ENCODE data around the gene ADCY4.

The ADCY4 gene

GRCh38 chr14:24369907-24370687, 35.2 kb upstream of the ADCY4 start:
- Mint-ChIP-seq H3K4me3 (no peak overlapping the region), H3K27me3 (peaks cover 34% of the 10 kb centered on the region), H3K27ac (no peak overlapping the region), H3K9me3 (no peaks in the 10 kb centered on the region), H3K36me3 (ENCODE audit: low read depth) (no peaks in the 10 kb centered on the region), H3K4me1 (ENCODE audit: low read depth) (peaks cover 25% of the 10 kb centered on the region)
- DNase-seq = no peak

- Mint-ChIP-seq H3K9me3 (no peaks in the 10 kb centered on the region), H3K4me1 (ENCODE audit: low read depth) (peaks cover 26% of the 10 kb centered on the region), H3K27me3 (peaks cover 37% of the 10 kb centered on the region), H3K4me3 (no peak overlapping the region), H3K27ac (no peak overlapping the region), H3K36me3 (ENCODE audit: low read depth) (no peaks in the 10 kb centered on the region)
- no peak for DNase-seq
These were observed 34.6 kb upstream of the ADCY4 start for GRCh38 chr14:24369463-24369862.

- Mint-ChIP-seq H3K4me3 (peak overlapping the region; percentile 39), H3K9me3 (no peaks in the 10 kb centered on the region), H3K4me1 (ENCODE audit: low read depth) (peaks cover 26% of the 10 kb centered on the region), H3K27ac (no peak overlapping the region), H3K36me3 (ENCODE audit: low read depth) (no peaks in the 10 kb centered on the region), H3K27me3 (peaks cover 37% of the 10 kb centered on the region)
- peak; percentile 42 for DNase-seq
These were observed 33.8 kb upstream of the ADCY4 start for GRCh38 chr14:24368562-24369252.

DNA sequence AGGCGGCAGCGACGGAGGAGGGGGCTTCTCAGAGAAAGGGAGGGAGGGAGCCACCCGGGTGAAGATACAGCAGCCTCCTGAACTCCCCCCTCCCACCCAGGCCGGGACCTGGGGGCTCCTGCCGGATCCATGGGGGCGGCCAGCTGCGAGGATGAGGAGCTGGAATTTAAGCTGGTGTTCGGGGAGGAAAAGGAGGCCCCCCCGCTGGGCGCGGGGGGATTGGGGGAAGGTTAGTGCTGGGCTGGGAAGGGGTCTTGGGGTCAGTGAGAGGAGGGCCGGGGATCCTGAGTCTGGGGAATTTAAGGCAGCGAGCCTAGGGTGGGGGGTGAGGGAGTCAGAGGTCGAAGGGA, 33.3 kb upstream of the ADCY4 start:
- peaks cover 26% of the 10 kb centered on the region for H3K4me1 Mint-ChIP-seq (ENCODE audit: low read depth)
- H3K9me3 Mint-ChIP-seq = no peaks in the 10 kb centered on the region
- H3K36me3 Mint-ChIP-seq (ENCODE audit: low read depth) = no peaks in the 10 kb centered on the region
- peaks cover 43% of the 10 kb centered on the region for H3K27me3 Mint-ChIP-seq
- no peak for DNase-seq
- no peak overlapping the region for H3K27ac Mint-ChIP-seq
- peak overlapping the region; percentile 39 for H3K4me3 Mint-ChIP-seq

DNA sequence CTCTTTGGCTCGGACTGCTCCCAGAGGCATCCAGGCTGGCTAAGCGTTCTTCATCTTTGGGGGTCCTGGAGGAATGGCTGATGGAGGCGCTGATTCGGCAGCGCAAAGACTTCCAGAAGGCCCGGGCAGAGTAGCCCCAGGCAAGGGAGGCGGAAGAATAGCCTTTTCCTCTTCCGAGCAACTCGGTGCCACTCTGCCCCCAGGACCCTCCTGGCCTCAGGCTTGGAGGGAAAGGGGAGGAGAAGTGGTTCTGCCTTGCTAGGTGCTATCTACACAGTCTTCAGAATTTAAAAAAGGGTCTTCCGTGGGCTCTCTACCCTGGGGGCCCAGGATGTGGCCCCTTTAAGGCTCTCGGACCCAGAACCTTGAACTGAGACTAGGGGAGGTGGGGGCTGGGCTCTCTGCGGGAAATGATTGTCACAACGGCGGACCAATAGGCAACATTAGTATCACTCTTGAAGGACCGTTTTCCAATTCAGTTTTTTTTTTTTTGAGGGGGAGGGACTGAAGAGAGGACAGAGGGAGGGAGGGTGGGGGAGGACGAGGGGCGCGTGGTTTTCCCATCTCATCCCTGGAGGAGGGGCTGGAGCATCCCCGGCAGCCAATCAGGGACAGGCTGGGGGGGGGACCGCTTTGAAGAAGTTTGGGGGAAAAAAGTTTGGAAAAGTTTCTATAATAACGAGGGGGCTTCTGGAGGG, 32.8 kb upstream of the ADCY4 start, which contains the start of gene NFATC4:
Gene NFATC4, plus strand, starts transcription at position 671 of the 698 bp plus-strand sequence. CDS start 157 bp downstream, outside the sequence.
- Mint-ChIP-seq H3K27me3 (peaks cover 46% of the 10 kb centered on the region), H3K4me3 (peak within 1 kb of the TSS; percentile 64), H3K9me3 (no peaks in the 10 kb centered on the region), H3K36me3 (ENCODE audit: low read depth) (no peaks in the 10 kb centered on the region), H3K27ac (peak within 1 kb of the TSS; percentile 18), H3K4me1 (ENCODE audit: low read depth) (peaks cover 26% of the 10 kb centered on the region)
- no peak for DNase-seq

DNA sequence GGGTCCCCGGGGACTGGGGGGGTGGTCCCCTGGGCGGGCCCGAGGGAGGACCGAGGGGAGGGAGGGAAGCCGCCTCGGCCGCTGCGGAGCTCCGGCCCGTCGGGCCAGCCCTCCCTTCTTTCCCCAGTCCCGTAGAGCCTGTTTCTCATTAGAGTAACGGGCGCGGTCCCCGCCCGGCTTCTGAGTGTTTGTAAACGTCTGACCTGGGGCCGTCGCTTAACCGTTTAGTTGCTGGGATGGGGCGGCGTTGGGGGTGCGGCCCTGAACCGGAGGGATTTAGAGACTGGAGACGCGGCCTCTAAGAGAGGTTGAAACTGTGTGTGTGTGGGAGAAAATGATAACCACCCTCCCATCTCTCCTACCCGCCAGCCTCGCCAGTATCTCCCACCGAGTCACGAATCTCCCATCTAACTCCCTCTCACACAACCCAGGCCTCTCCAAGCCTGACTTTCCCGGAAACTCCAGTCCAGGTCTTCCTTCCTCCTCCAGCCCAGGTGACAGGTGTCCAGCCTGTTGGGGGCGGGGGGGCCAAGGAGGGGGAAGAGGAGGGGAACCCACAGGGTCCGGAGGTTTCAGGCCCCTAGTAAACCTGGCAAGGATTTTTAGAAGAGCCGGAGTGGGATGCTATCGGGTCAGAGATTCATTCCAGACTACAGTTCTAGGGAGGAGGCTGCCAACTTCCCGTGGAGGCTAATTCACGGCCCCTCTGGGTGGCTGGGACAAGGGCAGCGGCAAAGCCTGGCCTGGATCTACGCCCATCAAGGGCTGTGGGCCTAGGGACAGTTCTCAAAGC, 32.0 kb upstream of the ADCY4 start:
- peaks cover 46% of the 10 kb centered on the region for H3K27me3 Mint-ChIP-seq
- peaks cover 26% of the 10 kb centered on the region for H3K4me1 Mint-ChIP-seq (ENCODE audit: low read depth)
- DNase-seq = peak; percentile 55
- H3K36me3 Mint-ChIP-seq (ENCODE audit: low read depth) = no peaks in the 10 kb centered on the region
- H3K9me3 Mint-ChIP-seq = no peaks in the 10 kb centered on the region
- peak overlapping the region; percentile 18 for H3K27ac Mint-ChIP-seq
- peak overlapping the region; percentile 64 for H3K4me3 Mint-ChIP-seq

- H3K27ac Mint-ChIP-seq = no peak overlapping the region
- no peak for DNase-seq
- peaks cover 52% of the 10 kb centered on the region for H3K27me3 Mint-ChIP-seq
- no peaks in the 10 kb centered on the region for H3K36me3 Mint-ChIP-seq (ENCODE audit: low read depth)
- H3K4me3 Mint-ChIP-seq = peak overlapping the region; percentile 59
- H3K9me3 Mint-ChIP-seq = no peaks in the 10 kb centered on the region
- peaks cover 26% of the 10 kb centered on the region for H3K4me1 Mint-ChIP-seq (ENCODE audit: low read depth)
These were observed 31.5 kb upstream of the ADCY4 start for GRCh38 chr14:24366413-24366720.

DNA sequence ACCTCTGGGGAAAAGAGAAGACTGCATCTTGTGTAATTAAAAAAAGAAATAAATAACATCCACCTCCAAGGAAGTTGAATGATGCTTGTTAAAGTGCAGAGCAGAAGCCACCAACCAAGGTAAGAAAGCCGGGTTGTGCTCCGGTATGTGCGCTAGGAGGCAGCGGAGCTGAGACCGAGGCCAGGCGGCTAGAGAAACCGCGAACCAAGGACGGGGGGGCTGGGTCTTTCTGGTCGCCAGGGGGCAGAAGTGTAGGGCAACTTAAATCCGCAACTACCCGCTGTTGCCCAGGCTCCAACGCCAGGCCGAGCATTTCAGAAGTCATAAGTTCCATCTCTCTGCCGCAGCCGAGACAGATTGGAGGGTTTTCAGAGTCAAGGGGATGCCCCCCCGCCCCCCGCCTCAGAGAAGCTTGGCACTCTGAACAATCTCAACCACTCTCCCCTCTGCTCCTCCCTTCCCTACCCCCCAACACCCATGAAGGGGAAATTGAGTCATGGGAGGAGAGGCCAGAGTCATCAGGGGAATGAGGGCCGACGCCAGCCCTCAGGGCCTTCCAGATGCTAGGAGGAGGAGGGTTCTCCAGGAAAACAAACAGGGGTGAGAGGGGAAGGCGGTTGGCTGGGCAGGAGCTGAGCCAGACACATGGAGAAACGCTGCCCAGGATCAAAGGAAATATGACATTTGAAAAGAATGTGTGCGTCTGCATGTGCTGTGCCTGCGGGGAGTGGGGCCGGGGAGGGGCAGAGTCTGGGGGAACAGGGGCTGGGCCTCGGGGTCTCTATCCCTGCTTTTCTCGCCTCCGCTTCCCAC, 30.9 kb upstream of the ADCY4 start:
- Mint-ChIP-seq H3K4me1 (ENCODE audit: low read depth) (peaks cover 26% of the 10 kb centered on the region), H3K27ac (peak overlapping the region; percentile 68), H3K9me3 (no peaks in the 10 kb centered on the region), H3K36me3 (ENCODE audit: low read depth) (no peaks in the 10 kb centered on the region), H3K27me3 (peaks cover 55% of the 10 kb centered on the region), H3K4me3 (peak overlapping the region; percentile 59)
- DNase-seq = peak; percentile 76

DNA sequence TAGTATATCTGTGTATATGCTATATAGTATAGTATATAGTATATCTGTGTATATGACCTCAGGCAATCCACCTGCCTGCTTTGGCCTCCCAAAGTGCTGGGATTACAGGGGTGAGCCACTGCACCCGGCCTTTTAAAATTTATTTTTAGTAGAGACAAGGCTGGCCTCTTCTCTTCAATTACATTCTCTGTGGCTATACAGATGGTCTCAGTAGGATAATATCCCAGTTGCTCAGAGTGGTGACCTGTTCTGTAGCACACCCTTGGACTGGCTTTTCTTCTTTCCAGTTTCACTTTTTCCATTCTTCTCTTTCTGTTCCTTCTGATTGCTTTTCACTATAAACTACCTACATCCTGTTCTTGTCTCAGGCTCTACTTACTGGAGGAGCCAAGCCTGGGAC, 30.0 kb upstream of the ADCY4 start:
- Mint-ChIP-seq H3K27me3 (peaks cover 61% of the 10 kb centered on the region), H3K36me3 (ENCODE audit: low read depth) (no peaks in the 10 kb centered on the region), H3K27ac (no peak overlapping the region), H3K4me1 (ENCODE audit: low read depth) (peaks cover 26% of the 10 kb centered on the region), H3K4me3 (no peak overlapping the region), H3K9me3 (no peaks in the 10 kb centered on the region)
- DNase-seq = no peak

GRCh38 chr14:24363401-24363800, 28.5 kb upstream of the ADCY4 start:
- Mint-ChIP-seq H3K27me3 (peaks cover 57% of the 10 kb centered on the region), H3K4me3 (no peak overlapping the region), H3K9me3 (no peaks in the 10 kb centered on the region), H3K27ac (no peak overlapping the region), H3K4me1 (ENCODE audit: low read depth) (peaks cover 26% of the 10 kb centered on the region), H3K36me3 (ENCODE audit: low read depth) (no peaks in the 10 kb centered on the region)
- no peak for DNase-seq

DNA sequence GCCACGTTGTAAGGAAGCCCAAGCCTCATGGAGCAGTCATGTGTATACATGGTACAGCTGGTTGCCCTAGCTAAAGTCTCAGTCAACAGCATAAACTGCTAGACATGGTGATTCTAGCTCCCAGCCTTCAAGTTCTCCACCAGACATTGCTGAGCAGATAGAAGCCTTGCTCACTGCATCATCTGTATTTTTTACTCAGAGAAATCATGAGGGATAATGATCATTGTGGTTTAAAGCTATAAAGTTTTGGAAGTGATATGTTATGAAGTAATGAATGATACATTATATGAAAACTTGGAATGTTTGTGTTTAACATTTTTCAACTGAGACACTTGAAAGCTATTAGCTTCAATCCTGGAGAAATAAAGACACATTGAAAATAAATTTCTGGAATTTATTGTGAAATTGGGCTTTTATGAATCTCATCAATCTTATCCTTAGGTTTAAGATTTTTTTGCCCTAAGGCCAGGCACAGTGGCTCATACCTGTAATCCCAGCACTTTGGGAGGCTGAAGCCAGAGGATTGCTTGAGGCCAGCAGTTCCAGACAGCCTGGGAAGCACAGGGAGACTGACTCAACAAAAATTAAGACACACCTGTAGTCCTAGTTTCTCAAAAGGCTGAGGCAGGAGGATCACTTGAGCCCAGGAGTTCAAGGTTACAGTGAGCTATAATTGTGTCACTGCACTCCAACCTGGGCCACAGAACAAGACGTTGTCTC, 27.5 kb upstream of the ADCY4 start:
- no peak for DNase-seq
- H3K4me3 Mint-ChIP-seq = no peak overlapping the region
- peaks cover 19% of the 10 kb centered on the region for H3K4me1 Mint-ChIP-seq (ENCODE audit: low read depth)
- H3K36me3 Mint-ChIP-seq (ENCODE audit: low read depth) = no peaks in the 10 kb centered on the region
- H3K27ac Mint-ChIP-seq = no peak overlapping the region
- H3K27me3 Mint-ChIP-seq = peaks cover 53% of the 10 kb centered on the region
- H3K9me3 Mint-ChIP-seq = no peaks in the 10 kb centered on the region

- Mint-ChIP-seq H3K27me3 (peaks cover 48% of the 10 kb centered on the region), H3K4me1 (ENCODE audit: low read depth) (peaks cover 11% of the 10 kb centered on the region), H3K27ac (no peak overlapping the region), H3K36me3 (ENCODE audit: low read depth) (no peaks in the 10 kb centered on the region), H3K9me3 (no peaks in the 10 kb centered on the region), H3K4me3 (no peak overlapping the region)
- DNase-seq = no peak
These were observed 26.5 kb upstream of the ADCY4 start for GRCh38 chr14:24361326-24361725.

- peaks cover 3% of the 10 kb centered on the region for H3K4me1 Mint-ChIP-seq (ENCODE audit: low read depth)
- no peaks in the 10 kb centered on the region for H3K9me3 Mint-ChIP-seq
- DNase-seq = no peak
- H3K36me3 Mint-ChIP-seq (ENCODE audit: low read depth) = no peaks in the 10 kb centered on the region
- no peak overlapping the region for H3K27ac Mint-ChIP-seq
- peaks cover 39% of the 10 kb centered on the region for H3K27me3 Mint-ChIP-seq
- H3K4me3 Mint-ChIP-seq = no peak overlapping the region
These were observed 25.4 kb upstream of the ADCY4 start for GRCh38 chr14:24360281-24360680.

Data from activated T-cell treated with anti-CD3 and anti-CD28 coated beads, Interleukin-2, amount 50 U/mL, for 24 hours (primary cell).